H4 (cell line): Measurements from ENCODE around the gene SMYD3. TPM values are rescaled to one million over a fixed set of nuclear protein-coding genes. Genes with fewer than 3 reads are reported as not detected.

Experiments
- DNase-seq: peaks from one replicate; pipeline ENCODE4 v3.0.0-alpha.2; 2015; ENCODE audit warnings: low spot score
- total RNA-seq: library from RNA; depleted of rRNA; stranded (reverse); fragments of >200 nt; shearing (Covaris generic); gene quantifications from 2 replicates; pipeline ENCODE4 v1.2.3, GENCODE V29; 2014

Gene SMYD3
- total RNA-seq, 1 experiment from 2014 or later = 47.4 TPM

DNA sequence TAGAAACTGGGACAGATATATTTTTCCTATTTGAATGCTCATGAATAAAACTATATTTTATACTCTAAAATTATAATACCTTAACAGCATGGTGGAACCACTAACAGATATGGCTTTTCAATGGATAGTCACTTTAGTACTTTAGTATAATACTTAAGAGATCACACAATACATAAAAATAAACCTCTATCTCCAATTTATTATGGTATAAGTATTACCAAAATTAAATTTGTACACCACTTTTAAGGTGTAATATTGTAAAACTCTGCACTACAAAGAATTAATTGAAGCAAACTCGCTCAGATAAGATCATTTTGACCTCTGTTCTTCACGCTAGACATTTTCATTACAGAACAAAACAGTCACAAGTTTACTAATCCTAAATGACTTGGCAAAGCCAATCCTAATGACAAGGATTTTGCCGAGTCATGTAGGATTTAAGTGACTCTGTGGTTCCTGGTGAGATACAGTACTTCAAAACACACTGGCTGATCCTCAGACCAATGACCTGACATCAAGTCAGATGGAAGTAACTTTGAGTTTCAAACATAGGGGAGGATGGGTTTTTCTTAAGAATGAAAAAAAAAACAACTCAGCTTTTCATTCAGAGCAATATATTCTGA lies 200.6 kb downstream of the SMYD3 start:
- DNase-seq = peak; percentile 93

DNA sequence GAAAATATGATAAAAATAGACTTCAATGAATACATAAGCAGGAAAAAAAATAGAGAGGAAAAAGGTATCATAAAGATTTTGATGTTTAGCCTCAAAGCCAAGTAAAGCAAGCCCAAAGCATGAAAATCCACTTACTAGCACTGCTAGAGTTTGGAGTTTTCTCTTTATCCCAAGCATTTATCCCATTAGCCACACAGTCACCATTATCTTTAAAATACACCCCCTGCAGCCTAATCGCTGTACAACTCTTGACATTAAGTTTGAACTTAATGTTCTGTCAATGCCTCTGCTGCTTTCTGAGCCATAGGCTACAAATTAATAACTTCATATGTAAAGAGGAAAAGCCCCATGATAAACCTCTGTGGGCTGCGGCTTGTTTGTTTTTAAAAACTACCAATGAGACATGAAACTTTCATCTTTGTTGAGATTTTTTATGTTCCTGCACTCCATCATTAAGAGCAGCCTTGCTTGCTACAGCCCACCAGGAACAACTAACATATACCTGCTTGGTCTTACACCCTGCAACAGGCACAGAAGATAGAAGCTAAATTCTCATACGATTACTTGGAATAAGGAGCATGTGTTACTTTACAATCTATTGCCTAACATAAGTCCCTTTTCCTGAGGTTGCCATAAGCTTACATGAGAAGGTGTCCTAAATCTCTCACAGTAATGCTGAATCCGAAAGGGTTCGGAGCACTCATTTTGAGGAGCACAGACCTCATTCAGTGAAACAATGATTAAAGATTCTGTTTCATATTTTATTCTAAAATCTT lies 202.4 kb downstream of the SMYD3 start:
- DNase-seq = no peak

DNA sequence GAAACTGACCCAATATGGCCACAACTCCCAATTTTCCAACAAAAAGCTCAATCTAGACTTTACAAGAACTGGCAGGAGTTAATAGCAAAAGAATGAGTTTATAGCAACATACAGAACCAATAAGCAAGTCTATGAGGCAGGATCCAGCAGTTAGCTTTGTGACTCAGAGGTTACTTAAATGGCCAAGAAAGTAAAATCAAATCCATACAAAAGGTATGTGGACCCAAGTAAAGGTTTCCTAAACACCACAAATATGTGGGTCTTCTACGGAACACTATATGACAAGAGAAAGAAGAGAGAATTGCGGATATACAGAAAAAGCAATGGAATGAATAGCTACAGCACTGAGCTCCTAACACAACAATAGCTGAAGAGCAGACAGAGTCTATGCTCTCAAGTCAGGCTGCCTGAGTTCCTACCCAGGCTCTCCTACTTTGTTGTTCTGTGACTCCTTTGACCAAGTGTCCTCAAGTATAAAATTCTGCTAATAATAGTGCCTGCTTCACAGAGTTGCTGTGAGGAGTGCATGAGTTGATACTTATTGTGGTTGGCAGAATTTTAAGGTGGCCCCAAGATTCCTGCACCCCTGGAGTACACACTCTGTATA lies 204.3 kb downstream of the SMYD3 start:
- DNase-seq = no peak

DNA sequence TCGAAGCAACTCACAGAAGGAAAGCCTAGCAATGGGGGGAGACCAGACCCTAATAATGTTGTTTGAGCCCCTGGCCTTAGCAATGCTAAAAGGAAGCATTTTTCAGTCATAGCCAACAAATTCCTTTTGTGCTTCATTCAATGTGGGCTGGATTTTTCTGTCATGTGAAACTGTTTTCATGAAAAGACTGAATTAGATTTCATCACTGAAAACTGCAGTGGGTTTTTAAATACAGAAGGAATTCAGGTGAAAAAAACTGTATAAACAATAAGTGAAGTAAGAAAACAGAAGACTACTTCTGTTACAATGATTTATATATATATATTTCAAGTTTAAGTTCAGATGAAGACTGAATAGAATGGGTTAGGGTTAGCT lies 204.8 kb downstream of the SMYD3 start:
- no peak for DNase-seq

DNA sequence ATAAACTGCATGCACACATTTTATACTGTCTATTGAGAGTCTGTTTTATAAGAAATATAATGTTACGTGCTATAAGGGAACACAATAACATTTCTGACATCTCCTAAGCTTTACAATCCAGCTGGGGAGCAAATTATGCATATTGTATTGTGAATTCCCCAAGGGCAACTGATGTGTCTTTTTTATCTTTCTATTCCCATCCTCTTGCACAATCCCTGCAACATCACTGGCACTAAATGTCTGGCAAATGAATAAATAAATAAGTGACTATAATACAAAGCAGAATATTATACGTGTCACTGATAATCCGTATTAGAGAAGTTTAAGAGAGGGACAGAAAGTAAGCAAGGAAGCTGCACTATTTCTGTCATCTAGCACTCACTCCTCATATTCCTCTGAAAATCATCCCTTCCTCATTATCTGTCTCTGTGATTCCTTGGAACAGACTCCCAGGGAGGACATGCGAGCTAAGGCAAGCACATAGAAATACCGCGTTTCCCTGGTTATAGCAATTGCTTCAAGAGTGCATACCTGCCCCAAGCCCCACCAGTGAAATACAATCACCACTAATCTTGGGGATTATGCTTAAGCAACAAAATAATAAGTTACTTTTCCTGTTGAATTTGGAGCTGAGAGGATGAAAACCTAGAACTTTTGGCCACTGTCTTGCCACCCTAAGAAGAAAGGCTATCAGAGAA lies 205.4 kb downstream of the SMYD3 start:
- DNase-seq = no peak

DNA sequence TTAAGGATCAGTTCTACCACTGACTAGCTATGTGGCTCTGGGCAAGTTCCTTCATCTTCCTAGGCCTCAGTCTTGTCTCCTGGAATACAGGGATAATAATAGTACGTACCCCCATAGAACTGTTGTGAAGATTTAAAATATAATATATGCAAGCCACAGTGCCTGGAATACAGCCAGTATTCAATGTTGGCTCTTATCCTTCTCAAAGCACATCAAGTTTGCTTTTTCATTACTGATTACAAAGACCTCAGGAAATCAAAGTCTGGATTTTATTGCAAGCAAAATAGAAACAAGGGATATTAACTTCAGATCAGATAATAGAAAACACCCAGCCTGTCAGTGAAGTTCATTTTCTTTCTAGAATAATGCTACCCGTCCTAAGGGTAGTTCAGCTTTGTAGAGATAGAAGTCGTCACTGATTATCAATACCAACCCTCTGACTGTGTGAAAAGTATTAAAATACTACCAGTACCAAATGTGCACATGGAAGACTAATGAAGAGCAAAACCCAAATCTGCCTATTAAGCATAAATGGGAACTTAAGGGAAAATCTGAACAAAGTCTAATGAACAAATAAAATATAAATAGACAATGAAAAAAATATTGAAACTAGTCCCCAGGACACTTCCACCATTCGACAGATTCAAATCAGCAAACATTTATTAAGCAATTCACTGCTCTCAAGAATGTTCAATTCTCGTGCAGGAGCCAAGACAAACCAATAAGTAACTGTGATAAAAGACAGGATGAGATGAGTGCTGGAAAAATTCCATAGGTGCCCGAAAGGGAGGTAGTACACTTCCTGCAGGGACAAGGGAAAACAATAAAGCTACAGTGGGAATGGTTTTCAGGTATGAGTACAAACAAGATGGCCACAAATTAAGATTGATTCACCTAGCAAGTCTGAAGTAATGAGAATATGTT lies 206.2 kb downstream of the SMYD3 start:
- DNase-seq = no peak

DNA sequence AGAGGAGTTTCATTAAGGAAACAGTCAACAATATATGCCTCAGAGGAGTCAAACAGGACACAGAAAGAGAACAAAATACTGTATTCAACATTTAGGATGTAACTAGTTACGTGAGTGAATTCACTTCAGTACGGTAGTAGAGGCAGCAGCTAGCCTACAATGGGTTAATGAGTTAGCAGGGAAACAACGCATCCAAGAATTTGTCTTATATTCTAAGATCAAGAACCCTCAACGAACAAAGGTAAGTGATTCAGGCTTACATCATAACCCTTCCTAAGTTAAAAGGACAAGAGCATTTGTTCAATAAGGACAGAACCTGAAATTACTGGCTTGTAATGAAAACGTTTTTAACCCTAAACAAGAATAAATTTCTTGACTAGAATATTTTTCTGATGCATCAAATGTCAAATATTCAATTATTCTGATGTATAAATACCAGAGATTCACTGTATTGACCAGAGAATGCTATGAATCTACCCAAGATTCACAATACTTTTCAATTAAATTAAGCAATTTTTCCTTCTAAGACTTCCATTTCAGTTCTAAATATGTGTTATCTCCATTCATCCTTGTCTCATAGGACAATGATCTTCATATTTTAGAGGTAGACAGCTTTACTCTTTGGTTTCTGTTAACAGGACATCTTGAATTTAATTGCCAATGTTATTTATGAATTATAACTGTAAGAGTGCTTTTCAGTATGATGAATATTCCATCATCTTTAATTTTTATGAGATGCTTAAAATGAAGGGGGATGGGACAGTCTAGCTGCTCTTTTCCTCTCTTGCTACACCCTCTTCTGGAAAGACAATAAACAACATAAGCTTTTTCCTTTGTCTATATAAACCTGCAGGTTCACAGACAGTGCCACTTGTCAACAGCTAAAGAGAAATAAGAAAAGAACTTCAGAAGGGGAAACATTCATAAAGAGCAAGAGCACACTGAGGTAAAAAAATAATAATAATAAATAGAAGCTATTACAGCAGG lies 209.5 kb downstream of the SMYD3 start:
- DNase-seq = no peak

DNA sequence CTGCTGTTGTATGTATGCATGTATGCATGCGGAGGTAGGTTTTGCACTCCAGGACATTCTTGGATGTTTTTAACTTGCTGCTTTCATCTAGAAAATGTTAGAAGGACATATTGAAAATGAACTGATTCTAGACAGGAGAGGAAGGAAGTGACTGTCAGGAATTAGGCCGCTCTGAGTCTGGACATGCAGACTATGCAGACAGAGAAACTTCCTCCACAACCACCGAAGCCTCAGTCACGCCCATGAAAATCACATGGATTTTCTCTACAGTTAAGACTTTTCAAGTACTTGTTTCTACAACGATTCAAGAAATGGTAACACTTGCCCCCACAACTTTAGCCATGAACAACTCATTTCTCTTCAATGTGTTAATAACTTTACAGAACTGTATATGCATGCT lies 211.1 kb downstream of the SMYD3 start:
- no peak for DNase-seq

DNA sequence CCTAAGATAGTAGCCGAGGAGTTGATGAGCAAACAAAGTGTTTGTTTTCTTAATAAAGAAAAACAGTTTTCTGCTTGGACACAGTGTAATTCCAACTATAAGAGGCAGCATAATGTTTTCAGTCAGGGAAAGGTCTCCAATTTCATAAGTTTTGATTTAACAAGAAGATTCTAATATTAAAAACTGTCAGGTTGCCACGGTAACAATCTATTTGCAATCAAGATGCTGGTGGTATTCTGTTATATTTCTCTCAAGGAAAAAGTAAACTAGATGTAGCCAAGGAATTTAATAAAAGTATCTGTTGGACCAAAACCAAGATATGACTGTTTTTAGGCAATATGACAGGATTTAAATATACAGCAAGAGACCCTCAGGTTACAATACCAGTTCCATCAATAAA lies 211.7 kb downstream of the SMYD3 start:
- DNase-seq = no peak

DNA sequence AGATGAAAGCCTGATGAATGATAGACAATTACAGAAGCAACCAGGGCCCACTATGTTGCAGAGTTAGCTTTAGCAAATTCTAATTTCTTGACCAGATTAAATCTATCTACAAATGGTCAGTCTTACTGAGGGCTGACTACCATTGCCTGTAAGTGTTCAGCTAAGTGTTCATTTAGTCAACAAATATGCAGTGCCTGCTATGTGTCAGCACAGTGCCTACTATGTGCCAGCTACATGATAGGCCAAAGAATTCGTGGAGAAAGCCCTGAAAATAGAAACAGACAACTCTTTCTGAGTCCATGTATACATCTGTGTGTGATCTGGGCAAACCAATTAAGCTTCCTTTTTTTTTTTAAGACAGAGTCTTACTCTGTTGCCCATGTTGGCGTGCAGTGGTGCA lies 212.8 kb downstream of the SMYD3 start:
- no peak for DNase-seq

DNA sequence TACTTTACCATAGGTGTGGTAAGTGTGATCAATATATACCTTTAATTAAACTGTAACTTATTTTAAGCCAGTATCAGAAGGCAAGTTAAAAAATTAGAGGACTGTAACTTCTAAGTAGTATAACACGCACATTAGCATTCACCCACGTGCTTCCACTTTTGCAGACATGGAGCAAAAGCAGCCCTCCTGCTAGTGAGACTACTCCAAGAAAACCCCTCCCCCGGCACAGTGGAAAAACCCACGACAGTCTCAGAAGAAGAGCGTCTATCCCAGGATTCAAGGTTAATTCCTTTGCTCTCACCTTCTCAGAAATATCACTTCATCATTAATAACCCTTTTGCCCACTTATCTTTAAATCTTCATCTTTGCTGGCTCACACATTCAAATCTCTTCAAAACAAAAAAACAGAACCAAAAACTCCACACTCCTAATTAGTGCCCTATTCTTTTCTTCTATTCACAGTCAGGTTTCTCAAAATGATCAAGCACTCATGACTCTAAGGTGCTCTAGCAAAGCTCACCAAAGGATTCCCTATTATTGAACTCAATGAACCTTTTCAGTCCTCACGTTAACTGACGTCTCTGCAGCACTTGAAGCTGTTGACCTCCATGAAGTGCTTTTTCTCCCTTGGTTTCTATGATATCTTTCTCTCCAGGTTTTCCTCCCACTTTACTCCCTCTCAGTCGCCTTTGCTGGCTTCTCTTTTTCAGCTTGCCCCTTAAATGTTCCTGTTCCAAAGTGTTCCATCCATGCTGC lies 213.5 kb downstream of the SMYD3 start:
- DNase-seq = no peak

DNA sequence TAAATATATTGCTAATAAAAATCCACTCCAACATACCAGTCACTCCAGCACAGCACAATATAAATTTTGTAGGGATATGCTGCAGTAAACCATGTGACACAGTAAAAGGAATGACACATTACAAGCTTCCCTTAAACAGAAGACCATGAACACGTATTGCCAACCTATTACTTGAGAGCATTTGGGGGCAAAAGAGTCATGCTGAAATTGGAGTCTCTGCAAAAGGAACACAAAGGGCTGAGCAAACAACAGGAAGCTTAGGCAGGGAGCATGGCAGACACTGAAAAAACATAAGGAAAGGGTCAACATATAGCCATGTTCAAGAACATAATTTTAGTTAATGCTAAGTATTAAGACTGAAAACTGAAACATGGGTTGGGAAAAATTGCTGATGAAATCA lies 214.5 kb downstream of the SMYD3 start:
- DNase-seq = no peak

DNA sequence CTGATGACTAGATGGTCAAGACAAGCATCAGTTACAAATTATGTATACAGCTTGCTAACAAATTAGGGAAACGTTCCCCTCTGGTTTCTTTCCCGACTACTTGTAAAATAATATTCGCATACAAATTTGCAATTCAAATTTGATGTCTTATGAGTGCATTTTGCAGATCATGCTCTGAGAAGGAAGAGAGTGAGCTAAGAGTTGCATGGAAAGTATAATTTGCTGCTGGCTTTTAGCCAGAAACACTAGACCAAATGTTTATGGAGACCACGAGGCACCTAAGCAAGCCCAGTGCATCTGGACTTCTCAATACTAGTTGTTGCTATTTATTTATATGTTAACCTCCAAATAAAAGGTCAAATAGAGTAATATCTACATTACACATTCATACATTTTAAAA lies 216.0 kb downstream of the SMYD3 start:
- no peak for DNase-seq

DNA sequence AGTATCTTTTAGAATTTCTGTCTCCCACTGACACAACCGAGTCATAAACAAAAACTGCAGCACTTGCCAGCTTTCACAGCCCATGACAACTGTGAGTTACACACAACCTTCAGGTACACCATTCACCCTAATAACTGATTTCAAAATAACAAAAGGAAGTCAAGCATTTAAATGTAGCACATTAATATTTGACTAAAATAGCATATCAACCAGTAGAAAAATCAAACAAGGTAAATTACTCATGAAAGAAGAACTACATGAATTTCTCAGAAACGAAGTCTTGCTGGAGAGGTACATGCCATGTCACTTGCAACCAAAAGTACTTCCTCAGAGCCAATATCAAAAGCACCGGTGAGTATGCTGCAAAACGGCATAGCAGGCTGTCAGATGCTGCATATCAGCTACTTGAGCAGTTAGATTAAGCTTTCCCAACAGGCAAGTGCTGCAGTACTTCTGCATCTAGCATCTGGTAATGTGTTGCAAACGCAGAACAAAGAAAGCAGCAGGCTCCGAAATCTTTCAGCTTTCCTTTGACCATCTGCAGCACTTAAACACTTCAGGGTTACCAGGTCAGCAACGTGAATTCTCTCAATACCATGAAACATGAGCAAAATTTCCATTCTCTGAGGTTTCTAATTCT lies 223.2 kb downstream of the SMYD3 start:
- DNase-seq = no peak

DNA sequence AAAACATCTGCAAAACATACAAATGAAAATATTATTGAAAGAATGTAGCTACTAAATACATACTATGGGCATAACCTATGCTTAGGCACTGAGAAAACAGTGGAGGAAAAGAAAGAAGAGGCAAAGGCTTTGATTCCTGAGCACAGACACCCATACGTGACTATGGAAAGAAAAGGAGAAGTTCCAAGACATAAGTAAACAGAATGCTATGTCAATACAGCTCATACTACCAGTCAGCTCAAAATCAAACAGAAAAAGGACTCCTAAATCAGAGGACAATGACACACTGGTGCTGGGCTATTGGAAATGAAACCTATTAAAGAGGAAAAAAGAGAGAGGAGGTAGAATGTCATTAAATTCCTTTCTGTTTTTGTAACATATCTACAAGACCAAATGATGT lies 225.4 kb downstream of the SMYD3 start:
- no peak for DNase-seq

DNA sequence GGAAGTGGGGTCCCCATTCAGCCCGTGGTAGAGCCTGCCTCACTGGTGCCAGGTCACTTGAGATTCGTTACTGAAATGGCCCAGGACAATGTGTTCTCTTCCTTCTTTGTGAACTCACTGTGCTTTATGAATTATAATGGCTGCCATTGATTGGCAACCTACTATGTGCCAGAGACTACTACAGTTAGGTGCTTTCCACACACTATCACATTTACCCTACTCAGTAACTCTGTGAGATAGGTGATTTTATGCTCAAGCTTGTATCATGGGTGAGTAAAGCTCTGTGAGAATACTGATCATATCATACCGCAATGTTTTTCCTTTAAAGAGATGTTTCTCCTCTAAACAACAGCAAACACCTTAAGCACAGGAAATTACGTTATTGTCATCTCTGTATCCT lies 225.9 kb downstream of the SMYD3 start:
- no peak for DNase-seq

DNA sequence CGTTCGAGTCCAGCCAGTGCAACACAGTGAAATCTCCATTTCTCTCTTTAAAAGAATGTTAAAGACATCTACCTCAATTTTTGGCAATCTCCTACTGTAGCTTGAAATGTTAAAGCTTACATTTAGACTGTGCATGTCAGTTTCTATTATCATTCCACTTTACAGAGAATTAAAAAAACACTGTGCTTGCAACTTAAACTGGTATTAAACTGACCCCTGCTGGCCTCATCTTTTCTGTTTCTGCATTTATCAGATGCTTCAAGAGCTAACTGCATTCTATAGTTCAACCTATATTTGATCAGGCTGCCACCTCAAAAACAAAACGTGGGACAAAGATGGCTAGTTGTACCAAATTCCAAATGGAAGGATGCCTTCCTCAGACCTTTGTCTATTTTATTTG lies 226.5 kb downstream of the SMYD3 start:
- DNase-seq = peak; percentile 27

DNA sequence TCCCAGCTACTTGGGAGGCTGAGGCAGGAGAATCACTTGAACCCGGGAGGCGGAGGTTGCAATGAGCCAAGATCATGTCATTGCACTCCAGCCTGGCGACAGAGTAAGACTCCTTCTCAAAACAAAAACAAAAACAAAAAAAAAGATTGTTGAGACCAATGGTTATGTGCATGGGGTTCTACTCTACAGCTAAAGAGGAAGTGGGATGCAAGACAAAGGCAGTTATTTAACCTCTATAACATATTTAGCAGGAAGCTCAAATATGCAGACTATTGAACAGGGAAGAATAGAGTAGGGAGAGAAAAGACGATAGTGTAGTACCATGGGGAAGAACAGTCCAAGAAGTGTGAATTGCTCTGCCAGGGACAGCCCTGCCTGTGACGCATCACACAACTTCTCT lies 227.7 kb downstream of the SMYD3 start:
- DNase-seq = no peak

DNA sequence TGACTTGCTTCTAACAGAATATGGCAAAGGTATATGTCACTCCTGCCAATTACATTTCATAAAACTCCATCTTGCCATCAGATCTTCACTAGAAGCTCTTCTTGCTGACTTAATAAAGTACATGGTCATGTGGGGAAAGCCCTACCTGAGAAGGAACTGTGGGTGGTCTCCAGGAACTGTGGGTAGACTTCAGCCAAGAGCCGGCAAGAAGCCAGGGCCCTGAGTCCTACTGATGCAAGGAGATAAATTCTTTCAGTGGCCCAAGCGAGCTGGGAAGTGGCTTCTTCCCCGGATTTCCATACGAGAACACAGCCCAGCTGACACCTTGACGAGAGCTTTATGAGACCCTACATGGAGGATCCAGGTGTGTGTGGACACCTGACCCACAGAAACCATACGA lies 228.7 kb downstream of the SMYD3 start:
- no peak for DNase-seq
